HG03045 (cell line): ENCODE results near the gene FBXL20.
"Not testable (repeated sequence)": the region's sequence is repeated elsewhere in the genome, so short reads cannot be mapped to it uniquely, and the experiment has no call there.

Source experiments
- ATAC-seq: cut with Tn5 transposase; IDR thresholded peaks from one replicate; pipeline ENCODE4 v1.9.1; 2021; ENCODE audit warnings: mild to moderate bottlenecking, moderate library complexity; ENCODE audit not compliant: unreplicated experiment

FBXL20 gene, protein sequence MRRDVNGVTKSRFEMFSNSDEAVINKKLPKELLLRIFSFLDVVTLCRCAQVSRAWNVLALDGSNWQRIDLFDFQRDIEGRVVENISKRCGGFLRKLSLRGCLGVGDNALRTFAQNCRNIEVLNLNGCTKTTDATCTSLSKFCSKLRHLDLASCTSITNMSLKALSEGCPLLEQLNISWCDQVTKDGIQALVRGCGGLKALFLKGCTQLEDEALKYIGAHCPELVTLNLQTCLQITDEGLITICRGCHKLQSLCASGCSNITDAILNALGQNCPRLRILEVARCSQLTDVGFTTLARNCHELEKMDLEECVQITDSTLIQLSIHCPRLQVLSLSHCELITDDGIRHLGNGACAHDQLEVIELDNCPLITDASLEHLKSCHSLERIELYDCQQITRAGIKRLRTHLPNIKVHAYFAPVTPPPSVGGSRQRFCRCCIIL

DNA sequence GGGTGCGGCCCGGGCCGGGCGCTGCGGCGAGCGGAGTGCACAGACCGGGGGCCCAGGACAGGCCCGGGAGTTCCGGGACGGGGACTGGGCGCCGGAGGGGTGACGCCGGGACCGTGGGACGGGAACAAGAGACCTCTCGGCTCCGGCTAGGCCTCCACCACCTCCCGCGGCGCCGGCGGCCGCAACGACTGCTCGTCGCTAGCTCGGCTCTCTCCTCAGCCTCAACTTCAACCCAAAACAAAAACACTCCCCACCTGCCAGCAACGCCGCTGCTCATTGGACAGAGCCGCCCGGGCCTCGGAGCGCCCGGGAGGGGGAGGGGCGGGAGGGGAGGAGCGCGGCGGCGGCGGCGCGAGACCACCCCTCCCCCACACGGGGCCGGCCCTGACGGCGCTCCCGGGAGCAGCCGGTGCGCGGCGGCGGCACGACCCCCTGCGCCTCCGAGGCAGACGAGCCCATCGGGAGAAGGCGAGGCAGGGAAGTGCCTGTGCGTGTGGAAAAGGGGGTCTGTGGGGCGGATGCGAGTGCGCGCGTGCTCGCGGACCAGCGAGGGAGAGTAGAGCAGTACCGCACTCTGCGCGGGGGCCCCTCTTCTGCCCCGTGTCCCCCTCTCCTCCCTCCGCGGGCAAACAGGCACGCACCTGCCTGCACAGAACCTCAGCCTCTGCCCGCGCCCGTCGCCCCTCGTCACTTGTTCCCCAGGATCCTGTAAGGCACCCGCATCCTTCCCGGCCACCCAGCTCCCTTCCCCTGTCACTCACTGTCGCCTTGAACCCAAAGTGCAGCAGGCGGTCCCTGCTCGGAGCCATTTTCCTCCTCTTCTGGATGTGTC lies at the start of gene FBXL20:
Gene FBXL20 (minus strand): TSS at position 215 of the 832 bp plus-strand sequence. CDS start 224 bp downstream, outside the sequence.
- peak; percentile 65 for ATAC-seq

DNA sequence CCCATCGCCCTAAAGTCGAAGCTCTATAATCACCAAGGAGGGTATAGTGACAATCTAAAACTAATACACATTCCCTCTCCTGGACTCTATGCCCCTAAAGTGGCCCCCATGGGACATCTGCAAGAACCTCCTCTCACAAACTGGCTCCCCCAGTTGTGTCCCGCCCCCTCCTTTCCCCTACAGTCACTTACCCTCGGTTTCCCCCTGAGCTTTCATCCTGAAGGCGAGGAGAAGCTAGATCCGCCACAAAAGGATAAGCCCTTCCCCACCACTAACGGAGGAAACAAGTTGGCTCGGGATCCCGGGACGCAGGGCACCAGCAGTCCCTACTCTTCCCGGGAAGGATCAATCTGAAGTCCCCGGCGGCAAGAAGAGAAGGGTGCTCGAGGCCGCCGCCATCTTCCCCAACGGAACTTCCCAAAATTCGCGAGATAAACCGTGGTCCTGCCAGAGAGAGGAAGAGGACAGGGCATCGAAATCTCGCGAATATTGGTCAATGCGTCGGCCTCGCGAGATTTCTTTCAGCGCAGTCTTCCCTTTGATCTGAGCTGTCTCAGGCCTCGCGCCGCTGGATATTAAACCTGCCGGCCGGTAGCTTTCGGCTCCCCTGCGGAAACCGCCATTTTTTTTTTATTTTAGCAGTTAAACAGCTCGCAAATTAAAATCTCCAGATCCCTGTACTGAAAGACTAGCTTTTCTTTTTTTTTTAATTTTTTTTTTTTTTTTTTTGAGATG lies 49.6 kb upstream of the FBXL20 start, which contains the start of gene MED1:
Gene MED1 (minus strand): TSS at position 417 of the 735 bp plus-strand sequence. CDS start 201 bp downstream, at position 216.
- peak; percentile 84 for ATAC-seq

DNA sequence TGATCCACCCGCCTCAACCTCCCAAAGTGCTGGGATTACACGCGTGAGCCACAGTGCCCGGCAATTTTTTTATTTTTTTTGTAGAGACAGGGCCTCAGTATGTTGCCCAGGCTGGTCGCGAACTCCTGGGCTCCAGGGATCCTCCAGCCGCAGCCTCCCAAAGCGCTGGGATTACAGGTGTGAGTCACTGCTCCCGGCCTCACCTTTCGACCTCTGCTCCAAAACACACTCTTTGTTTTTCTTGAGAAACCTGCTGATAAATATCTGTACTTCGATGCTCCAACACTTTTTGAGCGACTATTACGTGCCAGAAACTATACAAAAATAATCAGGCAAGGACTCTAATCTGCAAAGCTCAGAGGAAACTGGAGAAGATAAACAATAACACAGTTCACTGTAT lies 48.6 kb upstream of the FBXL20 start:
- ATAC-seq: no peak

DNA sequence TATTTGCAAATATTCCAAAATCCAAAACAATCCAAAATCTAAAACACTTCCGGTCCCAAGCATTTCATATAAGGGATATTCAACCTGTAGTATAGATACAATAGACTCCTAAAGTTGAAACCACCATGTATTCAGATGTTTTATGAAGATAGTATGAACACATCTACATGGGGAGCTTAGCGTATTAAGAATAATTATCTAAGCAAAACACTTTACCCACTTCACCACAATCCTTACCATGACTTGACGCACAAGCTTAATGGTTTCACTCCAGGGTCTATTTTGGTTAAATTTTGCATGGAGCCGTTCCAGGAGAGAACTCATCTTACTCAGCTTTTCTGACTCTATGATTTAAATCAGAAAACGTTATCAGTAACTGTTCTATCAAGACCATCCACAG lies 46.1 kb upstream of the FBXL20 start:
- ATAC-seq: no peak

DNA sequence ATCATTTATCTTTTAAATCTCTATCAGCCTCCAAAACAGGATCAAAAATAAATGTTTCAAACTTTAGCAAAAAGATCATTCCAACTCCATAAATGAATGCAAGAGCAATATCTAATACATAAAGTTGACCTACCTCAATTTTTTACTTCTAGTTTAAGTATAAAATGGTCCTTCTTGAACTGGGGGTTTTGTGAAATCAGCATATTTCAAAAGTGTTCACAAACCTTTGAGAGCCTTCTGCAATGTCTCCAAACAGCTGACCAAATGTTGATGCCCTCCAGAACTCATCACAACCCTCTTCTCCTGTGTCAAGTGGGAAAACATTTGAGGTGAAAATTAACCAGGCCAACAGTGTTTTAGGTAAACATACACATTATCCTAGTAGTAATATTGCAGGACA lies 41.9 kb upstream of the FBXL20 start:
- no peak for ATAC-seq

DNA sequence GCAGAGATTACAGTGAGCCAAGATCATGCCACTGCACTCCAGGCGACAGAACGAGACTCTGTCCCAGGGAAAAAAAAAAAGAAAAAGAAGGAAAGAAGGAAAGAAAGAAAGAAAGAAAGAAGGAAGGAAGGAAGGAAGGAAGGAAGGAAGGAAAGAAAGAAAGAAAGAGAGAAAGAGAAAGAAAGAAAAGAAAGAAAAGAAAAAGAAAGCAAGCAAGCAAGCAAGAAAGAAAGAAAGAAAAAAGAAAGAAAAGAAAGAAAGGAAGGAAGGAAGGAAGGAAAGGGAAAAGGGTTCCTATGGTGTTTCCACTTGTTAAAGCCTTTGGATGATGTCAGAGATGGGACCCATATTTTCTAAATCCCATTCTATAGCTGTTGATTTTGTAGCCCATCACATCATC lies 38.4 kb upstream of the FBXL20 start:
- not testable (repeated sequence) for ATAC-seq

DNA sequence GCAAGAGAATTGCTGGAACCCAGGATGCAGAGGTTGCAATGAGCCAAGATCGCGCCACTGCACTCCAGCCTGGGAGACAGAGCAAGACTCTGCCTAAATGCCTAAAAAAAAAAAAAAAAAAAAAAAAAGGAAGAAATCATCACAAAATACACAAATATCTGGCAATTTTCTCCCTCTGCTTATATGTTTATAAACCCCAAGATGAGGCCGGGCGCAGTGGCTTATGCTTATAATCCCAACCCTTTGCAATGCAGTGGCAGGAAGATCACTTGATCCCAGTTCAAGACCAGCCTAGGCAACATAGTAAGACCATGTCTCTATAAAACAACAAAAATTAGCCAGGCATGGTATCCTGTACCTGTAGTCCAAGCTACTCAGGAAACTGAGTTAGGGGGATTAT lies 28.2 kb upstream of the FBXL20 start:
- no peak for ATAC-seq

DNA sequence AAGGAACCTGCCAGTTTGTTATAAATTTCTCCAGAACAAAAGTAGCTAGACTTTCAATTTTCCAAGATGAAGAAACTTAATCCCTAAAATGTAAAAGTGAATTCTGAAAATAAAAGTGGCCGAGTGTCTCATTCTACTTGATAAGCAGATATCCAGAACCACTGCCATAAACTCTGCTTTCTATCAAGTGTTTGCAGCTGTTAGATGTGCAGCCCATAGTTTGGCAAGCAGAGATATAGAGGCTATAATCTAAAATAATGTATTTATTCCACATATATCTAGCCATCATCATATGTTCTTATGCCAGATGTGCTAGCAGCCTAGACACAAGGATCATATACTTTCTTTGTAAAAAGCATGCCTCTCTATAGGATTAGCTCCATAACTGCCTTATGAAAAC lies 14.7 kb upstream of the FBXL20 start:
- no peak for ATAC-seq

DNA sequence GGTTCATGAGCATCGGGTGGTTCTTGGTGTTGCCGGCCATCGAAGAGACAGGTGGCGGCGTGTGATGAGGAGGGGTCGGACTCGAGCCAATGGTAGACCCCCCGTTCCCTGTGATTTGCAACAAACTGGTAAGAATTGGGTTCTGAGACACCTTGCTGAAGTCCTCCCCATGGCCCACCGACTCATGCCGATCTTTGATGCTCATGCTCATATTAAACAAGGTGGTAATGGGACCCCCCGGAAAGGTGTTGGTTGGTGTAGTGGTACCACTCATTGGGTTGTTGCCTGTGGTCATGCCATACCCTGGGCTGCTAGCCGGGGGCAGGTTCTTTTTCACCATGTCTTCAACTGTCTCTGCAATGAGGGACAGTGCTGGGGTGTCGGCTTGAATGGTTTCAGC lies 8.9 kb upstream of the FBXL20 start:
- ATAC-seq: no peak

DNA sequence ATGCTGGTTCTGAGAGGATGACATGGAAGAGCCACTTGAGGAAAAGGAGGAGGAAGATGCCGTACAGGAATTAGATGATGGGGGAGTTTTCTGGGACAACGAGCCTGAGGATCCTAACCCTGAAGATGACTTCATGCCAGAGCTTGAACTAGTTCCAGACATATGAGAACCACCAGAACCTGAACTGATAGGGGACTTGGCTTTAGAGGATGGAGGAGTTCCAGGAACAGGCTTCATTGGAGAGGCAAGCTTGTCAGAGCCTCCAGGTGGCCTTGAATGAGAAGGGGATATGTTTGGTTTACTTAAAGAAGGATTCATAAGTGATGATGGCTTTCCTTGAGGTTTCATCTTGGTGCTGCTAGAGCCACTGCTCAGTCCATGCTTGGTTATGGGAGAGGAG lies 6.9 kb upstream of the FBXL20 start:
- ATAC-seq: no peak

DNA sequence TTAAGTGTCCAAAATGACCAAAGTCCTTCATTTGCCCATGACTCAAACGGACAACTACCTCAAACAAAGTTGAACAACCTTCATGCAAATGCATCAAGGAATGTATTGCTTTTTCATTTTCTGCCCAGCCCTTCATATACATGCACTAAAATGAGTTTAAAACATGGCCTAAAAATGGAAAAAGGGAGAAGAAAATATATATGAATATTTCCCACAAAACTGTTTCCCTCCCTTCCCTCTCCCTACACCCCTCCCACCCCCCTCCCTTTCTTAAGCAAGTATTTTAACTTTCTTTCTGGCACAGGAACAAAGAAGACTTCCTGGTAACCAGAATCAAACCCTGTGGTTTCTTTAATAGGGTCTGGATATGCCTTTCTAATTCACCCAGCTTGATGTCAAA lies 5.5 kb upstream of the FBXL20 start:
- no peak for ATAC-seq

DNA sequence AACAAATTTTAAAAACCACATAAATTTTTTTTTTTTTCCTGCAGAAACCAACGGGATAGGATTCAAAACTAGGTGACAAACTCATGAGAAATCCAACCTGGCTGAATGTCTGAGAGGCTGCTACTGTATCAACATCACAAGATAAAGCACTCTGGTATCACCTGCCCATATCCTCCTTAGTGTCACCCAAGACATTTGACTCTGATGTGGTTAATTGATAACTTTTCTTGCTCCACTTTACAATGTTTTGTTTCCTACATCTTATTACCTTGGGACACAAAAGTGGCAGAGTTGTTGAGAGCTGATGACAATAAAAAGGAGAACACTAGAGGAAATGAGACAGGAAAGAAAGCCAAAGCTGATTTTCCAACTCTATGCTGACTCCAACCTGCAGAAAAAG lies 4.0 kb upstream of the FBXL20 start:
- ATAC-seq: no peak

DNA sequence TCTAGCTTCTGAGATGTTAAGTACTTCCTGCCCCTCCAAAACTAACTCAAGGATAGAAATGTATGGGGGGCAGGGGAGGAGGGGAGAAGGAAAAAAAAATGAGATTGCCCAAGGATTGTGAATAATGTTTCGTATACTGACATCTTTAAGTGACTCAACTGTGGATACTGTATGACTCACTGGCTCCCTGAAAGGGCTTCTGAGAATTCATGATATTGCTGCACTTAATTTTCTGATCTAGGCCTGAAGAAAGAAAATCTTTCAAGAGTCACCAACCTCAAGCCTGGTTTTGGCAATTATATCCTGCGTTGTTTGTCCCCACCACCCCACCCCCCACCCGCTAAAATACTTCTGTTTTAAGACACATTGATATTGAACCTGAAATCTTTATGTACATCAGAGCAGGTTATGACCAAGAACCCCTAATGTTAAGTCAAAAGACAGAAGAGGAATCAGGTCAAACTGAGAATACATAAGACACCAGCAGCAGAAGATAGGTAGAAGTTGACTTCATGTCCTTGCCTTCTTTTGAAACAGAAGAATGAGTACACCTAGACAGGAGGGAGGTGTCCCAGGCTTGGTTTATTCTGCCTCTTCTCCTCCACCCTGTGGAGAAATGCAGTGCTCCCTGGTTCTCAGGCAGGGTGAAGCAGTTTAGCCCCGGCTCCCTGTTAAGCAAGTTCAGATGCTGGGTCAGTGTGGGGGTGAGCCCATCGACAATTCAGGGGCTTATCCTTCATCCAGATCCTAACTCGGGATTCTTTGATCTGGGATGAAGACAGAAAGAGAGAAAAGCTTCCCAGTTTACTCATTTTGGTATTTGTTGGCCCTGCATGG lies 3.3 kb upstream of the FBXL20 start:
- no peak for ATAC-seq

DNA sequence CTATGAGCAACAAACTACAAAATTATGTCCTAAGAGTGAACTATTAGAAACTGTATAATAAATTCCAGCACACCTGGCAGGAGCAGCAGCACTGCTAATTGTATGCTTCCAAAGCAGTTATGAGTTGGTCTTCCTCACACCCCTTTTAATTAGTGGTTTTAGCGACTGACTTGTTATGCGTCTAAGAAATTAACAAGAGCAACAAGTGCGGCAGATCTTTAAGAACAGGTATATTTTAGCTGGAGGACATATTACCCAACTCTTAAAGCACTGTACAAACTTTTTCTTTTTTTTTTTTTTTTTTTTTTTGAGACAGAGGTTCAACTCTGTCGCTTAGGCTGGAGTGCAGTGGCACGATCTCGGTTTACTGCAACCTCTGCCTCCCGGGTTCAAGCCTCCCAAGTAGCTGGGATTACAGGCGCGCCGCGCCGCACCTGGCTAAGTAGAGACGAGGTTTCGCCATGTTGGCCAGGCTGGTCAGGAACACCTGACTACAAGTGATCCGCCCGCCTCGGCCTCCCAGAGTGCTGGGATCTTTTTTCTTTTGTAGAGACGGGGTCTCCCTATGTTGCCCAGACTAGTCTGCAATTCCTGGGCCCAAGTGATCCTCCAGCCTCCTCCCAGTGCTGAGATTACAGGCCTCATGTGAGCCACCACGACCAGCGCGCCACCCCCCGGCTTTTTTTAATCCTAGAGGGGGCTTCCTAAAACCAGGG lies 1.6 kb upstream of the FBXL20 start:
- ATAC-seq: no peak

DNA sequence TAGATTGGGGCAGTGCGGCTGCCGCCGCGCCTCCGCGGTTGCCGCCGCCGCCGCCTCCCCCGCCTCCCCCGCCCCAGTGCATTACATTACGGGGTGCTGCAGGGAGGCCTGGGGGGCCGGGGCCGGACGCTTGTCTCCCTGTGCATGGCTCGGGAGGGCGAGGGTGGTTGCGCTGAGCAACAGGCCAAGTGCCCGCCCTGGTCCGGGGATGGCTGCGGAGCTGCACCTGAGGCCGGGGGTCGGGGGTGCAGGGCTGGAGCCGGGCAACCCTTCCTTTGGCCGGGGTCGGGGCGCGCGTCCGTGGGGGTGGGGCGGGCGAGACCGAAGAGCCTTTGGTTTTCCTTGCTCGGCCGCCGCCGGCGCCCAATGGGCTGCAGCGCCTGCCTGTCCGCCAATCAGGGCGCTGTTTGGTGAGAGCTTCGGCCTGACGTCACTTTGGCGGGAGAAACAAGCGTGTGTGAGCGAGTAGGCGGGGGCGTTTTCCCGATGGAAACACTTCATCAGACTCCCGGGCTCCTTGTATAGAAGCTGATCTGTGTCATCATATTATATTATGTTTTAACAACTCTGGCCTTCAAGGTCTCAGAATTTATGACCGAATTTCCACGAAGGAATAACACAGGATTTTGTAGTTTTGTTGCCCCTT lies 941 bp upstream of the FBXL20 start:
- peak; percentile 65 for ATAC-seq

DNA sequence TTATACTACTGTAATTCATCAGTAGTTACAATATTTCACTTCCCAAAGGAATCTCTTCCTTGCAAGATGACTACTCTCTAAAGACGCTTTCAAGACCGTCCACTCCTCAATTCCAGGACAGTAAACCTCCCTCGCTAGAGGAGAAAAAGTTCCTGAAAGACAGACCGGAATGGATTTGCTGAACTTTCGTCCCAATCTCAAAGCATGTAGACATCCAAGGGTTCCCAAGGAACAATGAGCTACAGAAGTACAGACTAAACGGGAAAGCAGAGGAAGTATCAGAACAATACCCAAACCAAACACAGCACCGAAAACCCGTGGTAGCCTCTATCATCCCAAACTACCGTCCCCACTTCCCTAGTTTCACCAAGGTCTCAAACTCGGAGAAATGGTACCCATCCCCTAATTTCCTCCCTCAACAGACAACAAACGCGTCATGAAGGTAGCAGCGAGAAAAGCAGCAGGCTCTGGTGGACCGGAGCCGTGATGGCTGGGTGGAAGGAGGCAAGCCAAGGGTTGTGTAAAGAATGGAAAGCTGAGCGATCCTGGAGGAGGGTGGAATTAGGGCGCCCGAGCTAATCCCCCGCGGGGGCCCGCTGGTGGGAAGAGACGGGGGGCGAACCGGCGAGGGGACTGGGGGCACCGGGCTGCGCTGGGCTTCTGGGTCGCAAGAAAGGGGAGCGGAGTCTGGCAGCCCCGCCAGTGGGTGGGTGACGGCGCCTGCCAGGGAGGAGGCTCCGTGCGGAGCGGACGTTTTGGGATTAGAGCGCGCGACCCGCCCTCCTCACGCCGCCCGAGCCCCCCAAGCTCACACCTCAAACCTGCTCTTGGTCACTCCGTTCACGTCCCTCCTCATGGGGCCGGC lies 647 bp downstream of the FBXL20 start:
- no peak for ATAC-seq

DNA sequence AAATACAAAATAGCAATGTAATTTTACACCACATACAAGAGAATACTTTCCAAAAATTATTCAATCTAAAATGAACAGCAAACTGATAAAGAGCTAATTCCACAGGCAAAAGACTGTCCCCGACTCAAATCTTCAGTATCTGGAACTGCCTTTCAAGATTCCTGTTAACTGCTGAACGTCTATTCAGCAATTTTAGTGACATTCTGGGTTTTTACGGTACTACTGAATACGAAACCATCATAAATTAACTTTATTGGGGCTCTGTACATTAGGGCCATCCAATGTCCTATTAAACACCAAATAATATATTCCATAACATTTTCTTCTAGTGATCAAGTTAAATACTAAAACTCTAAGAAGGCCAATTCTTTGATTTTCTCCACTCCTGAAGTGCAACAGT lies 1.6 kb downstream of the FBXL20 start:
- ATAC-seq: no peak

DNA sequence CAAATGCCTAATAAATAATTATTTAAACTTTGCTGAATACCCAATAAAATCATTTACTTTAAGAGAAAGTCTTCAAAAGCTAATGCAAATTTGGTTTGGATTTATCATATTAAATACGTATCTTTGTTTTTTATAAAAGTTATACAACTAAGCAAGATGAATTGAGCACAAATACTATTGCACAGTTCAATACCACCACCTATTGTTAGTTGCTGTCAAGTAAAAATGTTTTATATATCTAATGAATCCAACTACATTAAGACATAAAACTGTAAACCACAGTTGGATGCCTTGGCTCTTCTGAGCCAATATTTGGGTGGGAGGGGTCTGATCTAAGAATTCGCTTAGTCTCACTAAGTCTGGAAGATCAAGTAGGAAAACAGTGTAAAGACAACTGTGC lies 7.7 kb downstream of the FBXL20 start:
- no peak for ATAC-seq
